ENCODE data around the gene LCE1B.

The LCE1B gene

GRCh38 chr1:152836870-152837269 lies 25.1 kb downstream of the LCE1B start:
- Histone ChIP-seq H3K79me2 (ENCODE audit: insufficient read depth, low read length) (no peaks in the 10 kb centered on the region), H2AFZ (ENCODE audit: low read depth, low read length) (no peak overlapping the region), H3K9me3 (ENCODE audit: insufficient read depth, low read length, severe bottlenecking) (no peaks in the 10 kb centered on the region), H3K9ac (ENCODE audit: low read depth, low read length) (no peak overlapping the region), H3K4me2 (ENCODE audit: insufficient read depth, low read length) (no peak overlapping the region), H4K20me1 (ENCODE audit: insufficient read depth, low read length) (no peaks in the 10 kb centered on the region), H3K27ac (ENCODE audit: low read length) (no peak overlapping the region), H3K4me3 (ENCODE audit: low read depth in 1 of 2, low read length in 2 of 2) (no peak overlapping the region), H3K27me3 (ENCODE audit: insufficient read depth, low read length, poor library complexity) (no peaks in the 10 kb centered on the region), H3K4me1 (ENCODE audit: insufficient read depth, low read length) (no peaks in the 10 kb centered on the region), H3K36me3 (ENCODE audit: insufficient read depth, low read length) (no peaks in the 10 kb centered on the region)
- TF ChIP-seq EZH2 (IDR thresholded peaks at IDR 0.05; ENCODE audit: borderline replicate concordance, low read depth, low read length, severe bottlenecking) (no peak), CTCF (IDR thresholded peaks at IDR 0.05; ENCODE audit: borderline replicate concordance, extremely low read depth, low read length, poor library complexity, severe bottlenecking) (no peak)
- no peak for DNase-seq
- ATAC-seq (ENCODE audit: insufficient read depth, low read depth) = no peak

GRCh38 chr1:152842556-152842955 lies 30.8 kb downstream of the LCE1B start, which contains the start of gene LCE6A:
Gene LCE6A (plus strand): TSS chr1:152842856. CDS start chr1:152843521, 665 bp downstream.
- Histone ChIP-seq H3K9me3 (ENCODE audit: insufficient read depth, low read length, severe bottlenecking) (no peaks in the 10 kb centered on the region), H3K4me2 (ENCODE audit: insufficient read depth, low read length) (no peak within 1 kb of the TSS)
- no peak for TF ChIP-seq CTCF (IDR thresholded peaks at IDR 0.05; ENCODE audit: borderline replicate concordance, extremely low read depth, low read length, poor library complexity, severe bottlenecking)
- TF ChIP-seq EZH2 (IDR thresholded peaks at IDR 0.05; ENCODE audit: borderline replicate concordance, low read depth, low read length, severe bottlenecking) = no peak

GRCh38 chr1:152855661-152856060 lies 43.9 kb downstream of the LCE1B start:
- Histone ChIP-seq H3K27ac (ENCODE audit: low read length) (no peak overlapping the region), H3K4me2 (ENCODE audit: insufficient read depth, low read length) (no peak overlapping the region), H3K9ac (ENCODE audit: low read depth, low read length) (no peak overlapping the region), H3K27me3 (ENCODE audit: insufficient read depth, low read length, poor library complexity) (peaks cover 12% of the 10 kb centered on the region), H3K4me3 (ENCODE audit: low read depth in 1 of 2, low read length in 2 of 2) (no peak overlapping the region), H4K20me1 (ENCODE audit: insufficient read depth, low read length) (no peaks in the 10 kb centered on the region), H3K79me2 (ENCODE audit: insufficient read depth, low read length) (no peaks in the 10 kb centered on the region), H3K36me3 (ENCODE audit: insufficient read depth, low read length) (no peaks in the 10 kb centered on the region), H3K9me3 (ENCODE audit: insufficient read depth, low read length, severe bottlenecking) (no peaks in the 10 kb centered on the region), H2AFZ (ENCODE audit: low read depth, low read length) (no peak overlapping the region), H3K4me1 (ENCODE audit: insufficient read depth, low read length) (no peaks in the 10 kb centered on the region)
- DNase-seq (no peak), ATAC-seq (ENCODE audit: insufficient read depth, low read depth) (no peak)
- TF ChIP-seq CTCF (IDR thresholded peaks at IDR 0.05; ENCODE audit: borderline replicate concordance, extremely low read depth, low read length, poor library complexity, severe bottlenecking) (no peak), EZH2 (IDR thresholded peaks at IDR 0.05; ENCODE audit: borderline replicate concordance, low read depth, low read length, severe bottlenecking) (no peak)

More at GRCh38 chr1:152842556-152842955, 30.8 kb downstream of the LCE1B start, which contains the start of gene LCE6A:
- DNase-seq (no peak), ATAC-seq (ENCODE audit: insufficient read depth, low read depth) (no peak)
- no peaks in the 10 kb centered on the region for H3K79me2 ChIP-seq (ENCODE audit: insufficient read depth, low read length)
- no peaks in the 10 kb centered on the region for H3K36me3 ChIP-seq (ENCODE audit: insufficient read depth, low read length)
- H3K27me3 ChIP-seq (ENCODE audit: insufficient read depth, low read length, poor library complexity) = peaks cover 10% of the 10 kb centered on the region
- no peaks in the 10 kb centered on the region for H4K20me1 ChIP-seq (ENCODE audit: insufficient read depth, low read length)
- no peak within 1 kb of the TSS for H3K27ac ChIP-seq (ENCODE audit: low read length)
- H3K4me1 ChIP-seq (ENCODE audit: insufficient read depth, low read length) = no peaks in the 10 kb centered on the region
- H3K4me3 ChIP-seq (ENCODE audit: low read depth in 1 of 2, low read length in 2 of 2) = no peak within 1 kb of the TSS
- no peak within 1 kb of the TSS for H2AFZ ChIP-seq (ENCODE audit: low read depth, low read length)
- no peak within 1 kb of the TSS for H3K9ac ChIP-seq (ENCODE audit: low read depth, low read length)

GRCh38 chr1:152858062-152858461 lies 46.3 kb downstream of the LCE1B start:
- TF ChIP-seq EZH2 (IDR thresholded peaks at IDR 0.05; ENCODE audit: borderline replicate concordance, low read depth, low read length, severe bottlenecking) (no peak), CTCF (IDR thresholded peaks at IDR 0.05; ENCODE audit: borderline replicate concordance, extremely low read depth, low read length, poor library complexity, severe bottlenecking) (no peak)
- H4K20me1 ChIP-seq (ENCODE audit: insufficient read depth, low read length) = no peaks in the 10 kb centered on the region
- H3K27ac ChIP-seq (ENCODE audit: low read length) = no peak overlapping the region
- no peak overlapping the region for H2AFZ ChIP-seq (ENCODE audit: low read depth, low read length)
- DNase-seq = no peak
- H3K4me3 ChIP-seq (ENCODE audit: low read depth in 1 of 2, low read length in 2 of 2) = no peak overlapping the region
- H3K4me1 ChIP-seq (ENCODE audit: insufficient read depth, low read length) = no peaks in the 10 kb centered on the region
- no peaks in the 10 kb centered on the region for H3K79me2 ChIP-seq (ENCODE audit: insufficient read depth, low read length)
- no peaks in the 10 kb centered on the region for H3K36me3 ChIP-seq (ENCODE audit: insufficient read depth, low read length)
- peaks cover 24% of the 10 kb centered on the region for H3K27me3 ChIP-seq (ENCODE audit: insufficient read depth, low read length, poor library complexity)
- no peak overlapping the region for H3K4me2 ChIP-seq (ENCODE audit: insufficient read depth, low read length)
- H3K9ac ChIP-seq (ENCODE audit: low read depth, low read length) = no peak overlapping the region
- no peaks in the 10 kb centered on the region for H3K9me3 ChIP-seq (ENCODE audit: insufficient read depth, low read length, severe bottlenecking)
- no peak for ATAC-seq (ENCODE audit: insufficient read depth, low read depth)
